K562 (cell line): ENCODE data around the gene SLC4A3. TPM values are rescaled to one million over a fixed set of nuclear protein-coding genes. Genes with fewer than 3 reads are reported as not detected.

Source experiments
- ELF4 ChIP-seq: fragments of 450-650 bp; formaldehyde crosslinking; IDR thresholded peaks from 2 replicates; pipeline ENCODE4 v1.4.0; 2022; ENCODE audit warnings: missing genetic modification characterization
- FOSL1 ChIP-seq: fragments of 200-800 bp; sonication (Bioruptor generic); conservative IDR thresholded peaks from 2 replicates; pipeline ENCODE4 v1.6.1; 2016; ENCODE audit warnings: missing genetic modification characterization, missing compliant biosample characterization
- POLR2A ChIP-seq: fragments of 450-650 bp; conservative IDR thresholded peaks from 2 replicates; pipeline ENCODE4 v1.6.1; 2016
- RNF2 ChIP-seq: sonication (generic); IDR thresholded peaks from 2 replicates; pipeline ENCODE4 v1.6.1; 2016
- SAFB2 ChIP-seq: fragments of 200-400 bp; formaldehyde crosslinking; IDR thresholded peaks from 2 replicates; pipeline ENCODE4 v1.6.1; 2018; ENCODE audit warnings: borderline replicate concordance, low read length, low read depth, moderate library complexity; ENCODE audit not compliant: severe bottlenecking
- TAF1 ChIP-seq: IDR thresholded peaks from 2 replicates; pipeline ENCODE4 v1.6.1; 2011; ENCODE audit warnings: mild to moderate bottlenecking, low read length, moderate library complexity; ENCODE audit not compliant: insufficient read depth, control insufficient read depth, severe bottlenecking; ENCODE audit errors: extremely low read depth
- TEAD4 ChIP-seq, 2 experiments: sonication (generic) in 1 of 2; formaldehyde crosslinking in 1 of 2; IDR thresholded peaks; 2 replicates each; pipeline versions ENCODE4 v1.6.1 to v1.8.0; 2012 to 2022; ENCODE audit warnings: borderline replicate concordance in 1 of 2, inconsistent platforms in 1 of 2, low read length in 1 of 2, mild to moderate bottlenecking in 1 of 2, missing genetic modification reagents in 1 of 2
- ZNF354B ChIP-seq: fragments of 250-450 bp; sonication (Bioruptor Pico); IDR thresholded peaks from 2 replicates; pipeline ENCODE4 v1.4.0; 2020
- polyA plus RNA-seq, 8 experiments: library from polyadenylated mRNA; depleted of rRNA in 4 of 8; stranded (reverse) in 5 of 8; unstranded in 3 of 8; fragments of >200 nt; fragmentation: Nextera tagmentation in 2 of 8; fragmentation: Illumina TruSeq in 1 of 8; extraction: Ambion mirVana in 2 of 8; extraction: Trizol in 1 of 8; gene quantifications; 2 replicates each; pipeline versions ENCODE4 v1.2.1 to v1.2.3, GENCODE V29; 2011 to 2014; ENCODE audit warnings: inconsistent platforms in 1 of 8, missing spikeins in 1 of 8
- total RNA-seq, 7 experiments: library from RNA; depleted of rRNA in 6 of 7; stranded (reverse); fragments of >200 nt in 6 of 7; fragmentation: Illumina TruSeq in 2 of 7; extraction: Trizol in 2 of 7; gene quantifications; 2 replicates each; pipeline versions ENCODE4 v1.2.1 to v1.2.3, GENCODE V29; 2011 to 2021; ENCODE audit warnings: low replicate concordance in 1 of 7
- TF ChIP-seq, protein P1 (sequence below): fragments of 200-800 bp; sonication (Bioruptor generic); IDR thresholded peaks from 2 replicates; pipeline ENCODE4 v1.6.1; 2017; ENCODE audit warnings: missing genetic modification characterization, missing compliant biosample characterization
- TF ChIP-seq, protein P2 (sequence below): fragments of 250-450 bp; sonication (Bioruptor Pico); IDR thresholded peaks from 2 replicates; pipeline ENCODE4 v1.4.0; 2020; ENCODE audit warnings: mild to moderate bottlenecking, moderate library complexity, borderline replicate concordance
- TF ChIP-seq, protein P3 (sequence below): fragments of 250-450 bp; sonication (Bioruptor Pico); IDR thresholded peaks from 2 replicates; pipeline ENCODE4 v1.9.0; 2021; ENCODE audit warnings: mild to moderate bottlenecking, inconsistent platforms
- TF ChIP-seq, protein P4 (sequence below): fragments of 450-650 bp; IDR thresholded peaks from 2 replicates; pipeline ENCODE4 v1.6.1; 2018; ENCODE audit not compliant: partially characterized antibody

Gene SLC4A3
- total and polyA plus RNA-seq, 9 of the 15 experiments (the other 6 are each of a cell fraction or from before 2014, with no cell fraction given), result 0.04 to 0.31 (median 0.16) TPM; not detected in 5

DNA sequence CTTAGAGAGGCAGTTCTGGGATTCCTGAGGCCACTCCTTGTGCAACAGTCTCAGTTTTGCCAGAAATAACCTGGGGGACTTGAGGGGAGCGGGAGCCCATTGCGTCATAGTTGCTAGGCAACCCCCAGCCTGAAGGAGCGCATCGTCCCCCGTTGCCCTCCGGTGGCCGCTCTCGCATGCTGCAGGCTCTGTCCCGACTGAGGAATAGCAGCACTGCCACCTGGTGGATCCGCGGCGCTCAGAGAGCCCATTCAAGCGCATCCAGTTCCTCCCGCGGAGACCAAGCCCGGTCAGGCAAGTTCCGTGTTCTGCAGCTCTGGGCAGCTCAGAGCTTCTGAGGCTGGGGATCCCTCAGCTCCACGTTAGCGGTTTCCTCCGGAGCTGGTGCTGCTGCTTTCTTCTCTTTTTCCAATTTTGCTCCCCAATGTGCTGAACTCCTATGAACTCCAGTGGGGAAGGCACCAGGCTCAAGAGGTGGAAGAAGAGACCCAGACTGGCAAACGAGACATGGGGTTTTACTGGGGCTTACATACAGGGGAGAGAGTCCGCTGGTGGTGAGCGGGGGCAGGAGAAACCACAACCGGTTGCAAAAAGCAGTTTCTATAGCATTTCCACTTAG lies 15.1 kb downstream of the SLC4A3 start (continued):
- TF ChIP-seq TAF1 (no peak), POLR2A (no peak), SAFB2 (no peak), ELF4 (CRISPR knock-in tag) (no peak), RNF2 (no peak), ZNF354B (CRISPR knock-in tag) (no peak), TEAD4 (IDR thresholded peaks at IDR 0.05; ENCODE audit: low read length) (peak; percentile 38; the same call in 1 of the 2 replicates), TEAD4 (CRISPR knock-in tag; IDR thresholded peaks at IDR 0.05; ENCODE audit: borderline replicate concordance) (no peak), FOSL1 (tag) (no peak)
- TF ChIP-seq, protein P1, sequence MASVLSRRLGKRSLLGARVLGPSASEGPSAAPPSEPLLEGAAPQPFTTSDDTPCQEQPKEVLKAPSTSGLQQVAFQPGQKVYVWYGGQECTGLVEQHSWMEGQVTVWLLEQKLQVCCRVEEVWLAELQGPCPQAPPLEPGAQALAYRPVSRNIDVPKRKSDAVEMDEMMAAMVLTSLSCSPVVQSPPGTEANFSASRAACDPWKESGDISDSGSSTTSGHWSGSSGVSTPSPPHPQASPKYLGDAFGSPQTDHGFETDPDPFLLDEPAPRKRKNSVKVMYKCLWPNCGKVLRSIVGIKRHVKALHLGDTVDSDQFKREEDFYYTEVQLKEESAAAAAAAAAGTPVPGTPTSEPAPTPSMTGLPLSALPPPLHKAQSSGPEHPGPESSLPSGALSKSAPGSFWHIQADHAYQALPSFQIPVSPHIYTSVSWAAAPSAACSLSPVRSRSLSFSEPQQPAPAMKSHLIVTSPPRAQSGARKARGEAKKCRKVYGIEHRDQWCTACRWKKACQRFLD, result no peak
- TF ChIP-seq, protein P2, sequence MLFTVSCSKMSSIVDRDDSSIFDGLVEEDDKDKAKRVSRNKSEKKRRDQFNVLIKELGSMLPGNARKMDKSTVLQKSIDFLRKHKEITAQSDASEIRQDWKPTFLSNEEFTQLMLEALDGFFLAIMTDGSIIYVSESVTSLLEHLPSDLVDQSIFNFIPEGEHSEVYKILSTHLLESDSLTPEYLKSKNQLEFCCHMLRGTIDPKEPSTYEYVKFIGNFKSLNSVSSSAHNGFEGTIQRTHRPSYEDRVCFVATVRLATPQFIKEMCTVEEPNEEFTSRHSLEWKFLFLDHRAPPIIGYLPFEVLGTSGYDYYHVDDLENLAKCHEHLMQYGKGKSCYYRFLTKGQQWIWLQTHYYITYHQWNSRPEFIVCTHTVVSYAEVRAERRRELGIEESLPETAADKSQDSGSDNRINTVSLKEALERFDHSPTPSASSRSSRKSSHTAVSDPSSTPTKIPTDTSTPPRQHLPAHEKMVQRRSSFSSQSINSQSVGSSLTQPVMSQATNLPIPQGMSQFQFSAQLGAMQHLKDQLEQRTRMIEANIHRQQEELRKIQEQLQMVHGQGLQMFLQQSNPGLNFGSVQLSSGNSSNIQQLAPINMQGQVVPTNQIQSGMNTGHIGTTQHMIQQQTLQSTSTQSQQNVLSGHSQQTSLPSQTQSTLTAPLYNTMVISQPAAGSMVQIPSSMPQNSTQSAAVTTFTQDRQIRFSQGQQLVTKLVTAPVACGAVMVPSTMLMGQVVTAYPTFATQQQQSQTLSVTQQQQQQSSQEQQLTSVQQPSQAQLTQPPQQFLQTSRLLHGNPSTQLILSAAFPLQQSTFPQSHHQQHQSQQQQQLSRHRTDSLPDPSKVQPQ, result no peak
- TF ChIP-seq, protein P3, sequence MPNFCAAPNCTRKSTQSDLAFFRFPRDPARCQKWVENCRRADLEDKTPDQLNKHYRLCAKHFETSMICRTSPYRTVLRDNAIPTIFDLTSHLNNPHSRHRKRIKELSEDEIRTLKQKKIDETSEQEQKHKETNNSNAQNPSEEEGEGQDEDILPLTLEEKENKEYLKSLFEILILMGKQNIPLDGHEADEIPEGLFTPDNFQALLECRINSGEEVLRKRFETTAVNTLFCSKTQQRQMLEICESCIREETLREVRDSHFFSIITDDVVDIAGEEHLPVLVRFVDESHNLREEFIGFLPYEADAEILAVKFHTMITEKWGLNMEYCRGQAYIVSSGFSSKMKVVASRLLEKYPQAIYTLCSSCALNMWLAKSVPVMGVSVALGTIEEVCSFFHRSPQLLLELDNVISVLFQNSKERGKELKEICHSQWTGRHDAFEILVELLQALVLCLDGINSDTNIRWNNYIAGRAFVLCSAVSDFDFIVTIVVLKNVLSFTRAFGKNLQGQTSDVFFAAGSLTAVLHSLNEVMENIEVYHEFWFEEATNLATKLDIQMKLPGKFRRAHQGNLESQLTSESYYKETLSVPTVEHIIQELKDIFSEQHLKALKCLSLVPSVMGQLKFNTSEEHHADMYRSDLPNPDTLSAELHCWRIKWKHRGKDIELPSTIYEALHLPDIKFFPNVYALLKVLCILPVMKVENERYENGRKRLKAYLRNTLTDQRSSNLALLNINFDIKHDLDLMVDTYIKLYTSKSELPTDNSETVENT (CRISPR knock-in tag), result no peak
- TF ChIP-seq, protein P4, sequence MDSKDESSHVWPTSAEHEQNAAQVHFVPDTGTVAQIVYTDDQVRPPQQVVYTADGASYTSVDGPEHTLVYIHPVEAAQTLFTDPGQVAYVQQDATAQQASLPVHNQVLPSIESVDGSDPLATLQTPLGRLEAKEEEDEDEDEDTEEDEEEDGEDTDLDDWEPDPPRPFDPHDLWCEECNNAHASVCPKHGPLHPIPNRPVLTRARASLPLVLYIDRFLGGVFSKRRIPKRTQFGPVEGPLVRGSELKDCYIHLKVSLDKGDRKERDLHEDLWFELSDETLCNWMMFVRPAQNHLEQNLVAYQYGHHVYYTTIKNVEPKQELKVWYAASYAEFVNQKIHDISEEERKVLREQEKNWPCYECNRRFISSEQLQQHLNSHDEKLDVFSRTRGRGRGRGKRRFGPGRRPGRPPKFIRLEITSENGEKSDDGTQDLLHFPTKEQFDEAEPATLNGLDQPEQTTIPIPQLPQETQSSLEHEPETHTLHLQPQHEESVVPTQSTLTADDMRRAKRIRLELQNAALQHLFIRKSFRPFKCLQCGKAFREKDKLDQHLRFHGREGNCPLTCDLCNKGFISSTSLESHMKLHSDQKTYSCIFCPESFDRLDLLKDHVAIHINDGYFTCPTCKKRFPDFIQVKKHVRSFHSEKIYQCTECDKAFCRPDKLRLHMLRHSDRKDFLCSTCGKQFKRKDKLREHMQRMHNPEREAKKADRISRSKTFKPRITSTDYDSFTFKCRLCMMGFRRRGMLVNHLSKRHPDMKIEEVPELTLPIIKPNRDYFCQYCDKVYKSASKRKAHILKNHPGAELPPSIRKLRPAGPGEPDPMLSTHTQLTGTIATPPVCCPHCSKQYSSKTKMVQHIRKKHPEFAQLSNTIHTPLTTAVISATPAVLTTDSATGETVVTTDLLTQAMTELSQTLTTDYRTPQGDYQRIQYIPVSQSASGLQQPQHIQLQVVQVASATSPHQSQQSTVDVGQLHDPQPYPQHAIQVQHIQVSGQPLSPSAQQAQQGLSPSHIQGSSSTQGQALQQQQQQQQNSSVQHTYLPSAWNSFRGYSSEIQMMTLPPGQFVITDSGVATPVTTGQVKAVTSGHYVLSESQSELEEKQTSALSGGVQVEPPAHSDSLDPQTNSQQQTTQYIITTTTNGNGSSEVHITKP, result no peak
